HEK293 (cell line): ENCODE data around the gene CPNE8.

Experiments used
- CTCF ChIA-PET: fragments of 350-600 bp; formaldehyde crosslinking; extraction: SDS; loops from one replicate; lab custom pipeline; 2021; ENCODE audit warnings: antibody characterized with exemption; lab: Yijun Ruan, JAX
- POLR2A ChIA-PET: fragments of 300-600 bp; formaldehyde crosslinking; extraction: SDS; loops from one replicate; lab custom pipeline; 2020; ENCODE audit warnings: antibody characterized with exemption, inconsistent platforms; lab: Yijun Ruan, JAX
- H3K27ac ChIP-seq: fragments of 200-500 bp; sonication (Bioruptor generic); 2 replicates; pipeline ENCODE4 v1.5.1; 2014; ENCODE audit warnings: low read depth, low read length, control low read depth, inconsistent platforms; ENCODE audit errors: extremely low read depth
- H3K36me3 ChIP-seq, 2 experiments: fragments of 200-500 bp in 1 of 2; sonication (Bioruptor generic) in 1 of 2; 1 replicate in 1 of 2; 2 replicates in 1 of 2; pipeline ENCODE4 v1.5.1; 2014 to 2017; ENCODE audit warnings: inconsistent platforms in 2 of 2, low read length in 2 of 2; ENCODE audit not compliant: control insufficient read depth in 2 of 2, insufficient read depth in 1 of 2
- H3K4me1 ChIP-seq: fragments of 200-500 bp; sonication (Bioruptor generic); 2 replicates; pipeline ENCODE4 v1.5.1; 2014; ENCODE audit warnings: mild to moderate bottlenecking, low read length, inconsistent platforms; ENCODE audit not compliant: control insufficient read depth, insufficient read depth
- H3K4me3 ChIP-seq: 2 replicates; pipeline ENCODE4 v1.5.1; 2011; ENCODE audit warnings: low read depth, mild to moderate bottlenecking, control low read depth, low read length, moderate library complexity
- H3K9me3 ChIP-seq: fragments of 200-500 bp; sonication (Bioruptor generic); 2 replicates; pipeline ENCODE4 v1.5.1; 2014; ENCODE audit warnings: low read depth, low read length, inconsistent platforms; ENCODE audit not compliant: control insufficient read depth, insufficient read depth
- GFI1B ChIP-seq: fragments of 450-650 bp; formaldehyde crosslinking; IDR thresholded peaks from 2 replicates; pipeline ENCODE4 v1.5.1; 2016; ENCODE audit warnings: missing biosample characterization, missing genetic modification characterization
- SCRT1 ChIP-seq: fragments of 450-650 bp; formaldehyde crosslinking; IDR thresholded peaks from 2 replicates; pipeline ENCODE4 v1.5.1; 2016; ENCODE audit warnings: missing biosample characterization, missing genetic modification characterization, borderline replicate concordance
- ZBTB20 ChIP-seq: fragments of 450-650 bp; formaldehyde crosslinking; IDR thresholded peaks from 2 replicates; pipeline ENCODE4 v1.5.1; 2016; ENCODE audit warnings: missing biosample characterization, missing genetic modification characterization
- ZBTB48 ChIP-seq: fragments of 450-650 bp; formaldehyde crosslinking; IDR thresholded peaks from 2 replicates; pipeline ENCODE4 v1.5.1; 2016; ENCODE audit warnings: missing biosample characterization, missing genetic modification characterization
- ZBTB7A ChIP-seq: fragments of 450-650 bp; formaldehyde crosslinking; IDR thresholded peaks from 2 replicates; pipeline ENCODE4 v1.5.1; 2016; ENCODE audit warnings: low read depth, missing biosample characterization, missing genetic modification characterization
- ZFP41 ChIP-seq: fragments of 450-650 bp; formaldehyde crosslinking; IDR thresholded peaks from 2 replicates; pipeline ENCODE4 v1.5.1; 2016; ENCODE audit warnings: missing biosample characterization, missing genetic modification characterization, borderline replicate concordance
- ZIC2 ChIP-seq: fragments of 450-650 bp; formaldehyde crosslinking; IDR thresholded peaks from 2 replicates; pipeline ENCODE4 v1.5.1; 2016; ENCODE audit warnings: missing biosample characterization, missing genetic modification characterization
- ZNF121 ChIP-seq: fragments of 450-650 bp; formaldehyde crosslinking; IDR thresholded peaks from 2 replicates; pipeline ENCODE4 v1.5.1; 2016; ENCODE audit warnings: missing biosample characterization, missing genetic modification characterization
- ZNF174 ChIP-seq: fragments of 450-650 bp; formaldehyde crosslinking; IDR thresholded peaks from 2 replicates; pipeline ENCODE4 v1.5.0; 2017; ENCODE audit warnings: missing biosample characterization, mild to moderate bottlenecking, missing genetic modification characterization
- ZNF311 ChIP-seq: fragments of 450-650 bp; formaldehyde crosslinking; IDR thresholded peaks from 2 replicates; pipeline ENCODE4 v1.5.1; 2017; ENCODE audit warnings: missing biosample characterization, missing genetic modification characterization, borderline replicate concordance
- ZNF335 ChIP-seq: fragments of 450-650 bp; formaldehyde crosslinking; conservative IDR thresholded peaks from 2 replicates; pipeline ENCODE4 v1.5.1; 2016; ENCODE audit warnings: missing biosample characterization, missing genetic modification characterization
- ZNF341 ChIP-seq: fragments of 450-650 bp; formaldehyde crosslinking; IDR thresholded peaks from 2 replicates; pipeline ENCODE4; 2016; ENCODE audit warnings: low read depth, missing biosample characterization, missing genetic modification characterization
- ZNF501 ChIP-seq: fragments of 450-650 bp; formaldehyde crosslinking; IDR thresholded peaks from 2 replicates; pipeline ENCODE4 v1.5.1; 2016; ENCODE audit warnings: missing biosample characterization, missing genetic modification characterization
- ZNF514 ChIP-seq: fragments of 450-650 bp; formaldehyde crosslinking; IDR thresholded peaks from 2 replicates; pipeline ENCODE4 v1.5.1; 2016; ENCODE audit warnings: missing biosample characterization, missing genetic modification characterization
- ZNF530 ChIP-seq: fragments of 450-650 bp; formaldehyde crosslinking; IDR thresholded peaks from 2 replicates; pipeline ENCODE4 v1.5.1; 2016; ENCODE audit warnings: low read depth, missing biosample characterization, missing genetic modification characterization
- ZNF558 ChIP-seq: fragments of 450-650 bp; formaldehyde crosslinking; IDR thresholded peaks from 2 replicates; pipeline ENCODE4 v1.5.1; 2016; ENCODE audit warnings: missing biosample characterization, missing genetic modification characterization
- ZNF585B ChIP-seq: fragments of 450-650 bp; formaldehyde crosslinking; IDR thresholded peaks from 2 replicates; pipeline ENCODE4 v1.5.1; 2016; ENCODE audit warnings: missing biosample characterization, missing genetic modification characterization
- ZNF621 ChIP-seq: fragments of 450-650 bp; formaldehyde crosslinking; IDR thresholded peaks from 2 replicates; pipeline ENCODE4 v1.5.1; 2017; ENCODE audit warnings: missing biosample characterization, missing genetic modification characterization
- ZNF654 ChIP-seq: fragments of 450-650 bp; formaldehyde crosslinking; IDR thresholded peaks from 2 replicates; pipeline ENCODE4 v1.5.1; 2016; ENCODE audit warnings: low read depth, missing biosample characterization, missing genetic modification characterization
- ZNF701 ChIP-seq: fragments of 450-650 bp; formaldehyde crosslinking; IDR thresholded peaks from 2 replicates; pipeline ENCODE4 v1.5.1; 2016; ENCODE audit warnings: missing biosample characterization, missing genetic modification characterization
- ZNF707 ChIP-seq: fragments of 450-650 bp; formaldehyde crosslinking; IDR thresholded peaks from 2 replicates; pipeline ENCODE4 v1.5.1; 2016; ENCODE audit warnings: missing biosample characterization, missing genetic modification characterization
- ZNF76 ChIP-seq: fragments of 450-650 bp; formaldehyde crosslinking; IDR thresholded peaks from 2 replicates; pipeline ENCODE4; 2016; ENCODE audit warnings: low read depth, missing biosample characterization, missing genetic modification characterization, borderline replicate concordance
- ZSCAN30 ChIP-seq: fragments of 450-650 bp; IDR thresholded peaks from 2 replicates; pipeline ENCODE4 v1.5.1; 2018; ENCODE audit warnings: missing biosample characterization, mild to moderate bottlenecking, missing genetic modification characterization, moderate library complexity
- TF ChIP-seq, protein P1 (sequence below): fragments of 450-650 bp; formaldehyde crosslinking; IDR thresholded peaks from 2 replicates; pipeline ENCODE4 v1.5.1; 2016; ENCODE audit warnings: missing biosample characterization, missing genetic modification characterization
- TF ChIP-seq, protein P2 (sequence below): fragments of 450-650 bp; IDR thresholded peaks from 2 replicates; pipeline ENCODE4 v1.5.1; 2018; ENCODE audit warnings: missing biosample characterization, mild to moderate bottlenecking, missing genetic modification characterization
- TF ChIP-seq, protein P3 (sequence below): fragments of 450-650 bp; formaldehyde crosslinking; IDR thresholded peaks from 2 replicates; pipeline ENCODE4 v1.5.1; 2017; ENCODE audit warnings: missing biosample characterization, missing genetic modification characterization
- TF ChIP-seq, protein P4 (sequence below): fragments of 450-650 bp; formaldehyde crosslinking; IDR thresholded peaks from 2 replicates; pipeline ENCODE4 v1.5.1; 2017; ENCODE audit warnings: missing biosample characterization, missing genetic modification characterization
- TF ChIP-seq, protein P5 (sequence below): fragments of 450-650 bp; formaldehyde crosslinking; IDR thresholded peaks from 2 replicates; pipeline ENCODE4 v1.5.1; 2016; ENCODE audit warnings: missing biosample characterization, missing genetic modification characterization

CPNE8 gene

DNA sequence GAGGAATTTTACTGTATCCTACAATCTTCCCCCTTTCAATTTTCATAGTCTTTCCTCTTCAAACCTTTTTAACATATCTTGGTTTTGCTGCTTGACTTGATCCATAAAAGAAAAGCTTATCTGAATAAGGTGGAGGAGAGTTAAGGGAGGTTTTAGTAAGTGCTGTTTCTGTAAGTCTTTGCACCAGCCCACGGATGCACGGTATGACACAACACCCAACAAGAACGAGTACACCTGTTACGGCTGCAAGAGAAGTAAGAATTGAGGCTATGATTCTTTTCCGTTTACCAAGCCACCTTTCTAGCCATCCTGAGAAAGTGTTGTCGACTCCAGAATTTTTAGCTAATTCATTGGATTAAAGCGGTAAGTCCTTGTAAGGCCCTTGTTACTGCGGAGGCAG lies 26.1 kb upstream of the CPNE8 start:
- CTCF ChIA-PET: interaction anchor here (1.7 to 2.5 kb wide), 2 partner anchors 10 to 172 kb away, joined by 6 to 7 read pairs; no protein-coding TSS in a partner anchor
- TF ChIP-seq ZNF341 (tag by site-specific recombination): no peak
- TF ChIP-seq ZNF707 (tag by site-specific recombination): no peak
- TF ChIP-seq ZNF501 (tag by site-specific recombination): no peak
- TF ChIP-seq, protein P1, sequence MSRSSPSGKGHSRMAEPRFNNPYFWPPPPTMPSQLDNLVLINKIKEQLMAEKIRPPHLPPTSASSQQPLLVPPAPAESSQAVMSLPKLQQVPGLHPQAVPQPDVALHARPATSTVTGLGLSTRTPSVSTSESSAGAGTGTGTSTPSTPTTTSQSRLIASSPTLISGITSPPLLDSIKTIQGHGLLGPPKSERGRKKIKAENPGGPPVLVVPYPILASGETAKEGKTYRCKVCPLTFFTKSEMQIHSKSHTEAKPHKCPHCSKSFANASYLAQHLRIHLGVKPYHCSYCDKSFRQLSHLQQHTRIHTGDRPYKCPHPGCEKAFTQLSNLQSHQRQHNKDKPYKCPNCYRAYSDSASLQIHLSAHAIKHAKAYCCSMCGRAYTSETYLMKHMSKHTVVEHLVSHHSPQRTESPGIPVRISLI (tag by site-specific recombination): no peak
- no peak for TF ChIP-seq ZNF174 (tag by site-specific recombination)
- TF ChIP-seq, protein P2, sequence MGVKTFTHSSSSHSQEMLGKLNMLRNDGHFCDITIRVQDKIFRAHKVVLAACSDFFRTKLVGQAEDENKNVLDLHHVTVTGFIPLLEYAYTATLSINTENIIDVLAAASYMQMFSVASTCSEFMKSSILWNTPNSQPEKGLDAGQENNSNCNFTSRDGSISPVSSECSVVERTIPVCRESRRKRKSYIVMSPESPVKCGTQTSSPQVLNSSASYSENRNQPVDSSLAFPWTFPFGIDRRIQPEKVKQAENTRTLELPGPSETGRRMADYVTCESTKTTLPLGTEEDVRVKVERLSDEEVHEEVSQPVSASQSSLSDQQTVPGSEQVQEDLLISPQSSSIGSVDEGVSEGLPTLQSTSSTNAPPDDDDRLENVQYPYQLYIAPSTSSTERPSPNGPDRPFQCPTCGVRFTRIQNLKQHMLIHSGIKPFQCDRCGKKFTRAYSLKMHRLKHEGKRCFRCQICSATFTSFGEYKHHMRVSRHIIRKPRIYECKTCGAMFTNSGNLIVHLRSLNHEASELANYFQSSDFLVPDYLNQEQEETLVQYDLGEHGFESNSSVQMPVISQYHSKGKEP (tag by site-specific recombination): no peak
- TF ChIP-seq ZNF558: no peak
- TF ChIP-seq SCRT1: no peak
- no peak for TF ChIP-seq ZNF76 (tag by site-specific recombination)
- no peak for TF ChIP-seq ZNF654 (tag by site-specific recombination)
- no peak for TF ChIP-seq ZSCAN30 (tag by site-specific recombination)
- TF ChIP-seq, protein P3, sequence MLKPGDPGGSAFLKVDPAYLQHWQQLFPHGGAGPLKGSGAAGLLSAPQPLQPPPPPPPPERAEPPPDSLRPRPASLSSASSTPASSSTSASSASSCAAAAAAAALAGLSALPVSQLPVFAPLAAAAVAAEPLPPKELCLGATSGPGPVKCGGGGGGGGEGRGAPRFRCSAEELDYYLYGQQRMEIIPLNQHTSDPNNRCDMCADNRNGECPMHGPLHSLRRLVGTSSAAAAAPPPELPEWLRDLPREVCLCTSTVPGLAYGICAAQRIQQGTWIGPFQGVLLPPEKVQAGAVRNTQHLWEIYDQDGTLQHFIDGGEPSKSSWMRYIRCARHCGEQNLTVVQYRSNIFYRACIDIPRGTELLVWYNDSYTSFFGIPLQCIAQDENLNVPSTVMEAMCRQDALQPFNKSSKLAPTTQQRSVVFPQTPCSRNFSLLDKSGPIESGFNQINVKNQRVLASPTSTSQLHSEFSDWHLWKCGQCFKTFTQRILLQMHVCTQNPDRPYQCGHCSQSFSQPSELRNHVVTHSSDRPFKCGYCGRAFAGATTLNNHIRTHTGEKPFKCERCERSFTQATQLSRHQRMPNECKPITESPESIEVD: no peak
- TF ChIP-seq GFI1B (tag by site-specific recombination): no peak
- TF ChIP-seq ZNF514 (tag by site-specific recombination): no peak
- TF ChIP-seq ZBTB7A (tag by site-specific recombination): no peak
- TF ChIP-seq ZNF335 (tag by site-specific recombination): no peak
- TF ChIP-seq ZNF701 (tag by site-specific recombination): no peak
- Histone ChIP-seq H3K4me1 (no peaks in the 10 kb centered on the region), H3K4me3 (no peak overlapping the region), H3K27ac (no peak overlapping the region), H3K9me3 (no peaks in the 10 kb centered on the region), H3K36me3 (no peaks in the 10 kb centered on the region)
- POLR2A ChIA-PET: no interaction called here

DNA sequence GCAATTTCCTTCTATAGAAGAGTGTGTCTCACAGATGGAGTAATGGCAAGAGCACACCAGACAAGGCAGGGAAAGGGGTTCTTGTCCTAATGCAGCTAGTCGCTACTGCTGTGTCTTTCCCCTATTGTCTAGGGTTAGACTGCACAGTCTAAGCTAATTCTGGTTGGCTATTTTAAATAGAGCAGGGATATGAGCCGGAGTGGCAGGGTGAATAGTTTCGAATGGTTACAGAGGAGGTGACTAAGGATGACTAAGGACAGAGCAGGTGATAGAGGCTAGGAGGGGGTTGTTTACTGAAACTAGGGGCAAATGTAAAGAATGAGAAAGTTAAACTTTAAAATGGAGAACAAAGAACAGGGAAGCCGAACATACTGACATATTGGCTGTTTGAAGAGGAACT lies 25.6 kb upstream of the CPNE8 start:
- no peaks in the 10 kb centered on the region for H3K36me3 ChIP-seq
- ChIA-PET CTCF (interaction anchor here (1.7 kb wide), 1 partner anchor 10 kb away, joined by 6 read pairs; no protein-coding TSS in a partner anchor), POLR2A (no interaction called here)
- no peaks in the 10 kb centered on the region for H3K9me3 ChIP-seq
- no peak overlapping the region for H3K4me3 ChIP-seq
- H3K4me1 ChIP-seq: no peaks in the 10 kb centered on the region
- no peak overlapping the region for H3K27ac ChIP-seq
- TF ChIP-seq ZNF311 (tag by site-specific recombination) (no peak), ZBTB48 (tag by site-specific recombination) (no peak), ZNF530 (tag by site-specific recombination) (no peak), ZNF121 (tag by site-specific recombination) (no peak), ZNF621 (tag by site-specific recombination) (no peak), ZFP41 (no peak), ZIC2 (tag by site-specific recombination) (no peak), ZBTB20 (tag by site-specific recombination) (no peak), ZNF585B (tag by site-specific recombination) (no peak)
- TF ChIP-seq, protein P4, sequence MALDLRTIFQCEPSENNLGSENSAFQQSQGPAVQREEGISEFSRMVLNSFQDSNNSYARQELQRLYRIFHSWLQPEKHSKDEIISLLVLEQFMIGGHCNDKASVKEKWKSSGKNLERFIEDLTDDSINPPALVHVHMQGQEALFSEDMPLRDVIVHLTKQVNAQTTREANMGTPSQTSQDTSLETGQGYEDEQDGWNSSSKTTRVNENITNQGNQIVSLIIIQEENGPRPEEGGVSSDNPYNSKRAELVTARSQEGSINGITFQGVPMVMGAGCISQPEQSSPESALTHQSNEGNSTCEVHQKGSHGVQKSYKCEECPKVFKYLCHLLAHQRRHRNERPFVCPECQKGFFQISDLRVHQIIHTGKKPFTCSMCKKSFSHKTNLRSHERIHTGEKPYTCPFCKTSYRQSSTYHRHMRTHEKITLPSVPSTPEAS: no peak
- TF ChIP-seq, protein P5, sequence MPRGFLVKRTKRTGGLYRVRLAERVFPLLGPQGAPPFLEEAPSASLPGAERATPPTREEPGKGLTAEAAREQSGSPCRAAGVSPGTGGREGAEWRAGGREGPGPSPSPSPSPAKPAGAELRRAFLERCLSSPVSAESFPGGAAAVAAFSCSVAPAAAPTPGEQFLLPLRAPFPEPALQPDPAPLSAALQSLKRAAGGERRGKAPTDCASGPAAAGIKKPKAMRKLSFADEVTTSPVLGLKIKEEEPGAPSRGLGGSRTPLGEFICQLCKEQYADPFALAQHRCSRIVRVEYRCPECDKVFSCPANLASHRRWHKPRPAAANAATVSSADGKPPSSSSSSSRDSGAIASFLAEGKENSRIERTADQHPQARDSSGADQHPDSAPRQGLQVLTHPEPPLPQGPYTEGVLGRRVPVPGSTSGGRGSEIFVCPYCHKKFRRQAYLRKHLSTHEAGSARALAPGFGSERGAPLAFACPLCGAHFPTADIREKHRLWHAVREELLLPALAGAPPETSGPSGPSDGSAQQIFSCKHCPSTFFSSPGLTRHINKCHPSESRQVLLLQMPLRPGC (tag by site-specific recombination): no peak
